Panc1 (cell line): ENCODE data around the gene BPIFA1.

ENCODE experiments used
- POLR2AphosphoS5 ChIP-seq: IDR thresholded peaks from 2 replicates; pipeline ENCODE4 v1.6.1; 2012; ENCODE audit warnings: mild to moderate bottlenecking, low read depth, low read length, moderate library complexity
- SIN3A ChIP-seq: IDR thresholded peaks from 2 replicates; pipeline ENCODE4 v1.6.1; 2012; ENCODE audit warnings: low read depth, mild to moderate bottlenecking, low read length, moderate library complexity, borderline replicate concordance; ENCODE audit not compliant: insufficient read depth
- TCF7L2 ChIP-seq: IDR thresholded peaks from 2 replicates; pipeline ENCODE4 v1.6.1; 2011; ENCODE audit warnings: mild to moderate bottlenecking, low read depth, low read length, inconsistent platforms
- TF ChIP-seq, protein P1 (sequence below): fragments of 450-650 bp; IDR thresholded peaks from 2 replicates; pipeline ENCODE4 v1.5.1; 2017; ENCODE audit warnings: mild to moderate bottlenecking
- TF ChIP-seq, protein P2 (sequence below), 2 experiments: IDR thresholded peaks; 2 replicates each; pipeline ENCODE4 v1.6.1; 2011 to 2012; ENCODE audit warnings: low read depth in 2 of 2, control low read depth in 1 of 2, low read length in 1 of 2, mild to moderate bottlenecking in 1 of 2, moderate library complexity in 1 of 2; ENCODE audit not compliant: insufficient read depth in 1 of 2

DNA sequence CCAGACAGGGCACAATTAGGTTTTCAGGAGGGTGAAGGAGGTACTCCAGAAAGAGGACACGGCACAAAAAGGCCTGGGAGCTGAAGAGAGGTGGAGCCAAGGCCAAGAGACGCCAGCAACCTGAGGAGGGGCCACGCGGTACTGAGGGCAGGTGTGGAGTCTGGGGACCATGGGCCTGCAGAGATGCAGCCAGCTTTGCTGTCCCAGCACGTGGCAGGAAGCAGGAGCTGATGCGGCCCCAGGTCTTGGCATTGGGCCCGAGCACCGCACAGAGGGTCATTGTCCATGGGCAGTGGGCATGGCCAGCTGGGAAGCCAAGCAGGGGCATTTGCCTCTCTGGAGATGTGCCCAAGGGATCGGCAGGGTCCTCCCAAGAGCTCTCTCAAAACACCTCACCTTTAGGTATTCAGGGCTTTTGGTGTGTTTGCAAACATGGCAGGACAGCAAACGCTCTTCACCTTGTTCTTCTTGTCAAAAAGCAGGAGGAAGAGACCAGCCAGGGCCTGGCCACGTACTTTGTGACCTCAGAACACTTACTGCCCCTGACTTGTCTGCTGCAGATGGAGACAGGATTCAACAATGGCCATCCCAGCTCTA lies 45.9 kb downstream of the BPIFA1 start:
- TF ChIP-seq, protein P1, sequence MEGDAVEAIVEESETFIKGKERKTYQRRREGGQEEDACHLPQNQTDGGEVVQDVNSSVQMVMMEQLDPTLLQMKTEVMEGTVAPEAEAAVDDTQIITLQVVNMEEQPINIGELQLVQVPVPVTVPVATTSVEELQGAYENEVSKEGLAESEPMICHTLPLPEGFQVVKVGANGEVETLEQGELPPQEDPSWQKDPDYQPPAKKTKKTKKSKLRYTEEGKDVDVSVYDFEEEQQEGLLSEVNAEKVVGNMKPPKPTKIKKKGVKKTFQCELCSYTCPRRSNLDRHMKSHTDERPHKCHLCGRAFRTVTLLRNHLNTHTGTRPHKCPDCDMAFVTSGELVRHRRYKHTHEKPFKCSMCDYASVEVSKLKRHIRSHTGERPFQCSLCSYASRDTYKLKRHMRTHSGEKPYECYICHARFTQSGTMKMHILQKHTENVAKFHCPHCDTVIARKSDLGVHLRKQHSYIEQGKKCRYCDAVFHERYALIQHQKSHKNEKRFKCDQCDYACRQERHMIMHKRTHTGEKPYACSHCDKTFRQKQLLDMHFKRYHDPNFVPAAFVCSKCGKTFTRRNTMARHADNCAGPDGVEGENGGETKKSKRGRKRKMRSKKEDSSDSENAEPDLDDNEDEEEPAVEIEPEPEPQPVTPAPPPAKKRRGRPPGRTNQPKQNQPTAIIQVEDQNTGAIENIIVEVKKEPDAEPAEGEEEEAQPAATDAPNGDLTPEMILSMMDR = no peak
- TF ChIP-seq, protein P2, sequence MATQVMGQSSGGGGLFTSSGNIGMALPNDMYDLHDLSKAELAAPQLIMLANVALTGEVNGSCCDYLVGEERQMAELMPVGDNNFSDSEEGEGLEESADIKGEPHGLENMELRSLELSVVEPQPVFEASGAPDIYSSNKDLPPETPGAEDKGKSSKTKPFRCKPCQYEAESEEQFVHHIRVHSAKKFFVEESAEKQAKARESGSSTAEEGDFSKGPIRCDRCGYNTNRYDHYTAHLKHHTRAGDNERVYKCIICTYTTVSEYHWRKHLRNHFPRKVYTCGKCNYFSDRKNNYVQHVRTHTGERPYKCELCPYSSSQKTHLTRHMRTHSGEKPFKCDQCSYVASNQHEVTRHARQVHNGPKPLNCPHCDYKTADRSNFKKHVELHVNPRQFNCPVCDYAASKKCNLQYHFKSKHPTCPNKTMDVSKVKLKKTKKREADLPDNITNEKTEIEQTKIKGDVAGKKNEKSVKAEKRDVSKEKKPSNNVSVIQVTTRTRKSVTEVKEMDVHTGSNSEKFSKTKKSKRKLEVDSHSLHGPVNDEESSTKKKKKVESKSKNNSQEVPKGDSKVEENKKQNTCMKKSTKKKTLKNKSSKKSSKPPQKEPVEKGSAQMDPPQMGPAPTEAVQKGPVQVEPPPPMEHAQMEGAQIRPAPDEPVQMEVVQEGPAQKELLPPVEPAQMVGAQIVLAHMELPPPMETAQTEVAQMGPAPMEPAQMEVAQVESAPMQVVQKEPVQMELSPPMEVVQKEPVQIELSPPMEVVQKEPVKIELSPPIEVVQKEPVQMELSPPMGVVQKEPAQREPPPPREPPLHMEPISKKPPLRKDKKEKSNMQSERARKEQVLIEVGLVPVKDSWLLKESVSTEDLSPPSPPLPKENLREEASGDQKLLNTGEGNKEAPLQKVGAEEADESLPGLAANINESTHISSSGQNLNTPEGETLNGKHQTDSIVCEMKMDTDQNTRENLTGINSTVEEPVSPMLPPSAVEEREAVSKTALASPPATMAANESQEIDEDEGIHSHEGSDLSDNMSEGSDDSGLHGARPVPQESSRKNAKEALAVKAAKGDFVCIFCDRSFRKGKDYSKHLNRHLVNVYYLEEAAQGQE (IDR thresholded peaks at IDR 0.05; ENCODE audit: insufficient read depth in 1 of 2, low read depth in 2 of 2, low read length in 1 of 2) = no peak
- TF ChIP-seq TCF7L2 = no peak
- no peak for TF ChIP-seq POLR2AphosphoS5
- no peak for TF ChIP-seq SIN3A
